ENCODE data around the gene ZNF157. TPM values are rescaled to one million over a fixed set of nuclear protein-coding genes. Genes with fewer than 3 reads are reported as not detected.

ZNF157 gene
- polyA plus RNA-seq, 1 of the 3 experiments (the other 2 are of a cell fraction): 0.12 TPM

DNA sequence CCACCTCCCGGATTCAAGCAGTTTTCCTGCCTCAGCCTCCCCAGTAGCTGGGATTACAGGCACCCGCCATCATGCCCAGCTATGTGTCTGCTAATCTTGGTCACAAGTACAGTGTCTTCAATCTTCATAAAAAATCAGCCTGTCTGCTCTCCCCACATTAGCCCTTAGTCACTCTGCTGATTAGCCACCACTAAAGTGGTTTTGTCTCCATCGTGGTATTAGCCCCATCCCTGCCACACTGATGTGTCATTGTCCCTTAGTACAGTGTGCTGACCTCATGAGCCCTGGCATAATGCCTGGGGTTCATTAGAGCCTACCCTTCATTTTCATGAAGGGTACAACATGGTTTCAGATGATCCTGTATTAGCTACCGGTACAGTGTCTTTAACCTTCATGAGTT lies 49.9 kb downstream of the ZNF157 start:
- 32% methylated on average over 4 of the region's 4 CpGs for WGBS (ENCODE audit: low lambda C conversion rate)
- Histone ChIP-seq H3K27ac (ENCODE audit: low read depth in 2 of 2, low read length in 1 of 2) (no peak overlapping the region), H3K9ac (no peak overlapping the region), H3K4me3 (ENCODE audit: low read depth in 2 of 2, low read length in 1 of 2) (no peak overlapping the region), H3K9me3 (no peaks in the 10 kb centered on the region), H3K36me3 (replicated peaks in 1 of 2; ENCODE audit: control insufficient read depth in 1 of 2, insufficient read depth in 2 of 2, low read length in 1 of 2) (no peaks in the 10 kb centered on the region), H3F3A (replicated peaks; ENCODE audit: insufficient read depth) (no peaks in the 10 kb centered on the region), H3K9me2 (no peaks in the 10 kb centered on the region), H3K4me2 (no peak overlapping the region), H3K27me3 (ENCODE audit: insufficient read depth) (no peaks in the 10 kb centered on the region), H3K4me1 (ENCODE audit: control insufficient read depth in 1 of 2, insufficient read depth in 2 of 2, low read depth in 1 of 2, low read length in 1 of 2) (no peaks in the 10 kb centered on the region), H3K79me2 (ENCODE audit: insufficient read depth) (no peaks in the 10 kb centered on the region), H2AFZ (ENCODE audit: low read depth) (no peak overlapping the region), H4K20me1 (ENCODE audit: insufficient read depth) (no peaks in the 10 kb centered on the region)
- CTCF ChIA-PET: interaction anchor here (1.0 kb wide), 1 partner anchor 36 kb away, joined by 3 read pairs; no protein-coding TSS in a partner anchor
- DNase-seq: no peak
- POLR2A ChIA-PET: no interaction called here
- no peak for TF ChIP-seq FOXJ3 (CRISPR knock-in tag; IDR thresholded peaks at IDR 0.05)
- TF ChIP-seq TAF1 (IDR thresholded peaks at IDR 0.05; ENCODE audit: borderline replicate concordance, low read depth, low read length): no peak
- TF ChIP-seq FOSL2 (IDR thresholded peaks at IDR 0.05; ENCODE audit: borderline replicate concordance, low read depth): no peak
- no peak for TF ChIP-seq GATA2 (CRISPR knock-in tag; IDR thresholded peaks at IDR 0.05)
- TF ChIP-seq TEAD4 (IDR thresholded peaks at IDR 0.05; ENCODE audit: borderline replicate concordance, insufficient read depth): no peak
- no peak for TF ChIP-seq SIN3A (IDR thresholded peaks at IDR 0.05; ENCODE audit: borderline replicate concordance, low read depth, low read length)
- no peak for TF ChIP-seq YY1 (IDR thresholded peaks at IDR 0.05; ENCODE audit: low read depth)
- TF ChIP-seq SMC3 (IDR thresholded peaks at IDR 0.05; ENCODE audit: low read depth, low read length): no peak
- TF ChIP-seq, protein P1, sequence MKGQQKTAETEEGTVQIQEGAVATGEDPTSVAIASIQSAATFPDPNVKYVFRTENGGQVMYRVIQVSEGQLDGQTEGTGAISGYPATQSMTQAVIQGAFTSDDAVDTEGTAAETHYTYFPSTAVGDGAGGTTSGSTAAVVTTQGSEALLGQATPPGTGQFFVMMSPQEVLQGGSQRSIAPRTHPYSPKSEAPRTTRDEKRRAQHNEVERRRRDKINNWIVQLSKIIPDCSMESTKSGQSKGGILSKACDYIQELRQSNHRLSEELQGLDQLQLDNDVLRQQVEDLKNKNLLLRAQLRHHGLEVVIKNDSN (IDR thresholded peaks at IDR 0.05; ENCODE audit: borderline replicate concordance, low read depth): no peak
- TF ChIP-seq POLR2AphosphoS5 (IDR thresholded peaks at IDR 0.05; ENCODE audit: low read depth, low read length): no peak

GRCh38 chrX:47420962-47421361 lies 50.6 kb downstream of the ZNF157 start:
- H3K27me3 ChIP-seq (ENCODE audit: insufficient read depth): no peaks in the 10 kb centered on the region
- CTCF ChIA-PET: no interaction called here
- H2AFZ ChIP-seq (ENCODE audit: low read depth): no peak overlapping the region
- no peak overlapping the region for H3K27ac ChIP-seq (ENCODE audit: low read depth in 2 of 2, low read length in 1 of 2)
- DNase-seq: no peak
- no peaks in the 10 kb centered on the region for H3K79me2 ChIP-seq (ENCODE audit: insufficient read depth)
- no peaks in the 10 kb centered on the region for H3K36me3 ChIP-seq (replicated peaks in 1 of 2; ENCODE audit: control insufficient read depth in 1 of 2, insufficient read depth in 2 of 2, low read length in 1 of 2)
- H3K9me3 ChIP-seq: no peaks in the 10 kb centered on the region
- H3K9ac ChIP-seq: no peak overlapping the region
- POLR2A ChIA-PET: interaction anchor here (0.6 kb wide), 1 partner anchor 126 kb away, joined by 3 read pairs; no protein-coding TSS in a partner anchor
- H4K20me1 ChIP-seq (ENCODE audit: insufficient read depth): no peaks in the 10 kb centered on the region
- 13% methylated on average over 5 of the region's 5 CpGs for WGBS (ENCODE audit: low lambda C conversion rate)
- H3F3A ChIP-seq (replicated peaks; ENCODE audit: insufficient read depth): no peaks in the 10 kb centered on the region
- no peak overlapping the region for H3K4me3 ChIP-seq (ENCODE audit: low read depth in 2 of 2, low read length in 1 of 2)
- no peaks in the 10 kb centered on the region for H3K9me2 ChIP-seq
- no peaks in the 10 kb centered on the region for H3K4me1 ChIP-seq (ENCODE audit: control insufficient read depth in 1 of 2, insufficient read depth in 2 of 2, low read depth in 1 of 2, low read length in 1 of 2)
- H3K4me2 ChIP-seq: no peak overlapping the region
- TF ChIP-seq YY1 (IDR thresholded peaks at IDR 0.05; ENCODE audit: low read depth): no peak
- no peak for TF ChIP-seq RCOR1 (IDR thresholded peaks at IDR 0.05; ENCODE audit: low read length)
- TF ChIP-seq POLR2AphosphoS5 (IDR thresholded peaks at IDR 0.05; ENCODE audit: low read depth, low read length): no peak
- no peak for TF ChIP-seq EZH2phosphoT487 (IDR thresholded peaks at IDR 0.05; ENCODE audit: borderline replicate concordance, low read depth)
- TF ChIP-seq MXI1 (IDR thresholded peaks at IDR 0.05; ENCODE audit: low read depth, low read length): no peak
- TF ChIP-seq ZBTB33 (IDR thresholded peaks at IDR 0.05; ENCODE audit: borderline replicate concordance, low read depth): no peak
- no peak for TF ChIP-seq GATA2 (CRISPR knock-in tag; IDR thresholded peaks at IDR 0.05)
- TF ChIP-seq MEF2A (IDR thresholded peaks at IDR 0.05; ENCODE audit: borderline replicate concordance, low read depth): no peak
- no peak for TF ChIP-seq REST (IDR thresholded peaks at IDR 0.05; ENCODE audit: low read depth, low read length)
- TF ChIP-seq, protein P1 (IDR thresholded peaks at IDR 0.05; ENCODE audit: borderline replicate concordance, low read depth): no peak
- no peak for TF ChIP-seq TAF1 (IDR thresholded peaks at IDR 0.05; ENCODE audit: borderline replicate concordance, low read depth, low read length)
- no peak for TF ChIP-seq GABPA (IDR thresholded peaks at IDR 0.05; ENCODE audit: low read depth)
- TF ChIP-seq NFIC (IDR thresholded peaks at IDR 0.05; ENCODE audit: borderline replicate concordance): no peak
- no peak for TF ChIP-seq USF2 (IDR thresholded peaks at IDR 0.05; ENCODE audit: borderline replicate concordance, low read depth, low read length)

Data from SK-N-SH (cell line).